ENCODE results near the gene DBNDD2. TPM values are rescaled to one million over a fixed set of nuclear protein-coding genes. Genes with fewer than 3 reads are reported as not detected.

DBNDD2 gene, protein sequence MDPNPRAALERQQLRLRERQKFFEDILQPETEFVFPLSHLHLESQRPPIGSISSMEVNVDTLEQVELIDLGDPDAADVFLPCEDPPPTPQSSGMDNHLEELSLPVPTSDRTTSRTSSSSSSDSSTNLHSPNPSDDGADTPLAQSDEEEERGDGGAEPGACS
- 2.6 and 5.6 TPM in 2 replicates for total RNA-seq

GRCh38 chr20:45407783-45408645 is at the start of gene DBNDD2:
DBNDD2 (plus strand) TSS chr20:45408289; CDS start chr20:45408468, 179 bp downstream.

GRCh38 chr20:45362804-45363610 is 45.1 kb upstream of the DBNDD2 start, which contains the start of gene SYS1:
SYS1 (plus strand) TSS chr20:45363156; CDS start chr20:45363532, 376 bp downstream.

GRCh38 chr20:45378191-45378590 is 29.9 kb upstream of the DBNDD2 start, which contains the start of gene TP53TG5:
TP53TG5 (minus strand) TSS chr20:45378325; CDS start chr20:45378236, 89 bp downstream.

GRCh38 chr20:45415822-45416637 is 7.9 kb downstream of the DBNDD2 start, which contains the start of gene PIGT:
PIGT (plus strand) TSS chr20:45416141; CDS start chr20:45416157, 16 bp downstream.

Other genes with a start within 250 kb of the DBNDD2 start
- not detected in 2 replicates for gene PI3, start 233.4 kb upstream of the DBNDD2 start, total RNA-seq
- not detected in 2 replicates for gene SEMG1, start 201.3 kb upstream of the DBNDD2 start, total RNA-seq
- not detected in 2 replicates for gene SEMG2, start 186.9 kb upstream of the DBNDD2 start, total RNA-seq
- 4.9 TPM in 1 of 2 replicates, not detected in the other for gene SLPI, start 153.7 kb upstream of the DBNDD2 start, total RNA-seq
- gene RBPJL, start 101.4 kb upstream of the DBNDD2 start, total RNA-seq: not detected in 2 replicates
- 0.80 TPM in 1 of 2 replicates, not detected in the other for gene MATN4, start 100.0 kb upstream of the DBNDD2 start, total RNA-seq
- gene SDC4, start 59.9 kb upstream of the DBNDD2 start, total RNA-seq: 54.1 and 176 TPM in 2 replicates
- 19.5 and 28.3 TPM in 2 replicates for gene SYS1, start 45.1 kb upstream of the DBNDD2 start, total RNA-seq
- gene TP53TG5, start 30.0 kb upstream of the DBNDD2 start, total RNA-seq: not detected in 2 replicates
- gene PIGT, start 7.9 kb downstream of the DBNDD2 start, total RNA-seq: 107 and 126 TPM in 2 replicates
- gene WFDC2, start 61.5 kb downstream of the DBNDD2 start, total RNA-seq: 0.26 TPM in 1 of 2 replicates, not detected in the other
- not detected in 2 replicates for gene SPINT3, start 107.3 kb downstream of the DBNDD2 start, total RNA-seq
- gene WFDC6, start 131.2 kb downstream of the DBNDD2 start, total RNA-seq: not detected in 2 replicates
- gene EPPIN, start 139.1 kb downstream of the DBNDD2 start, total RNA-seq: not detected in 2 replicates
- not detected in 2 replicates for gene WFDC8, start 171.0 kb downstream of the DBNDD2 start, total RNA-seq
- not detected in 2 replicates for gene WFDC10A, start 221.4 kb downstream of the DBNDD2 start, total RNA-seq
- gene WFDC9, start 223.0 kb downstream of the DBNDD2 start, total RNA-seq: not detected in 2 replicates